ENCODE results near the gene SDK1.

DNA sequence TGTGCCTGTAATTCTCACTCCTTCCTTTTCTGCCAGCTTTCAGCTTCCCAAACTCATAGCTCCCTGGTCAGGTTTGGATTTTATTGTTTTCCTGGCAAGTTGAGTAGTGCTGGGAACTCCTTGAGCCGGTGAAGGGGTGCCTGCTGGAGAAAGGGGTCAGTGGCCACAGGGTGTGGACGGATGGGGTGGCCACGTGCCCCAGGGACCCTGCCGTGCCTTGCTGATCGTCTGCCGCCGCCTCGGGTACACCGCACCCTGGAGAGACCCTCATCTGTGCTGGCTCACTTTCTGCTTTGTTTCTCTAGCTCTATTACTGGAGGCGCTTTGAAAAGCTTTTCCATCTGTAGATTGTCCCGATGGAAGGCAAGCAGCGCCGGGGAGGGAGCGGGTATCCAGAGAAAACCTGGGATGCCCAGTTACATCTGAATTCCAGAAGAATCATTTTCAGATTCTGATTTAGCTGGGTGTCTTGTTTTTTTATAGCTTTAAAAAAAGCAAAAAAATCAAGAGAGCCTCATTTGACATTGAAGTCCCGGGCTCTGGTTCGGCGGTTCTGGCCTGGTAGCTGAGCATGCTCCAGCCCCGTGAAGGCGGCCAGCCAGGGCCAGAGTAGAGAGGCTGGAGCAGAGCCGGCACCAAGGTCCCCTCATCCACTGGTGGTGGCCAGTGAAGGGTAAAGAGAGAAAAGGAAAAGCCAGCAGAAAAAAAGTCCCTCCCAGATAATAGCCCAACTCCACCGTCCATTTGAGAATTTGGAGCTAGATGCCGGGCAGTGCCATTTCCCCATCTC is 870.1 kb downstream of the SDK1 start:
- TF ChIP-seq CTCF (IDR thresholded peaks at IDR 0.05): no peak
- TF ChIP-seq BHLHE40 (IDR thresholded peaks at IDR 0.05; ENCODE audit: low read depth, low read length): no peak
- TF ChIP-seq EP300 (IDR thresholded peaks at IDR 0.05): no peak
- no peak for TF ChIP-seq MAZ (IDR thresholded peaks at IDR 0.05; ENCODE audit: borderline replicate concordance, low read depth, low read length)
- TF ChIP-seq POLR2A (IDR thresholded peaks at IDR 0.05; ENCODE audit: low read length): no peak
- TF ChIP-seq JUN (IDR thresholded peaks at IDR 0.05): no peak
- TF ChIP-seq, protein P1, sequence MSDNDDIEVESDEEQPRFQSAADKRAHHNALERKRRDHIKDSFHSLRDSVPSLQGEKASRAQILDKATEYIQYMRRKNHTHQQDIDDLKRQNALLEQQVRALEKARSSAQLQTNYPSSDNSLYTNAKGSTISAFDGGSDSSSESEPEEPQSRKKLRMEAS (IDR thresholded peaks at IDR 0.05): no peak
- TF ChIP-seq CHD2 (IDR thresholded peaks at IDR 0.05; ENCODE audit: low read length, partially characterized antibody): no peak
- no peak for TF ChIP-seq MAFK (IDR thresholded peaks at IDR 0.05; ENCODE audit: partially characterized antibody)

All from A549 (cell line).